NB4 (cell line): ENCODE data around the gene DUSP7.

ENCODE experiments used
- DNase-seq: peaks from one replicate; pipeline ENCODE4 v3.0.0; 2010; ENCODE audit warnings: low read depth
- H3K4me3 ChIP-seq: one replicate; pipeline ENCODE4 v1.5.1; 2011; ENCODE audit warnings: mild to moderate bottlenecking, low read depth, low read length, moderate library complexity
- CTCF ChIP-seq: IDR thresholded peaks from one replicate; pipeline ENCODE4 v1.5.1; 2012; ENCODE audit warnings: low read depth, low read length
- MYC ChIP-seq: IDR thresholded peaks from 2 replicates; pipeline ENCODE4 v1.6.1; 2011; ENCODE audit warnings: low read depth, low read length
- POLR2A ChIP-seq: IDR thresholded peaks from 2 replicates; pipeline ENCODE4 v1.6.1; 2011; ENCODE audit warnings: mild to moderate bottlenecking; ENCODE audit not compliant: insufficient read length; ENCODE audit errors: extremely low read depth
- TF ChIP-seq, protein P1 (sequence below): IDR thresholded peaks from 2 replicates; pipeline ENCODE4 v1.6.1; 2011; ENCODE audit warnings: low read depth, low read length

The DUSP7 gene

DNA sequence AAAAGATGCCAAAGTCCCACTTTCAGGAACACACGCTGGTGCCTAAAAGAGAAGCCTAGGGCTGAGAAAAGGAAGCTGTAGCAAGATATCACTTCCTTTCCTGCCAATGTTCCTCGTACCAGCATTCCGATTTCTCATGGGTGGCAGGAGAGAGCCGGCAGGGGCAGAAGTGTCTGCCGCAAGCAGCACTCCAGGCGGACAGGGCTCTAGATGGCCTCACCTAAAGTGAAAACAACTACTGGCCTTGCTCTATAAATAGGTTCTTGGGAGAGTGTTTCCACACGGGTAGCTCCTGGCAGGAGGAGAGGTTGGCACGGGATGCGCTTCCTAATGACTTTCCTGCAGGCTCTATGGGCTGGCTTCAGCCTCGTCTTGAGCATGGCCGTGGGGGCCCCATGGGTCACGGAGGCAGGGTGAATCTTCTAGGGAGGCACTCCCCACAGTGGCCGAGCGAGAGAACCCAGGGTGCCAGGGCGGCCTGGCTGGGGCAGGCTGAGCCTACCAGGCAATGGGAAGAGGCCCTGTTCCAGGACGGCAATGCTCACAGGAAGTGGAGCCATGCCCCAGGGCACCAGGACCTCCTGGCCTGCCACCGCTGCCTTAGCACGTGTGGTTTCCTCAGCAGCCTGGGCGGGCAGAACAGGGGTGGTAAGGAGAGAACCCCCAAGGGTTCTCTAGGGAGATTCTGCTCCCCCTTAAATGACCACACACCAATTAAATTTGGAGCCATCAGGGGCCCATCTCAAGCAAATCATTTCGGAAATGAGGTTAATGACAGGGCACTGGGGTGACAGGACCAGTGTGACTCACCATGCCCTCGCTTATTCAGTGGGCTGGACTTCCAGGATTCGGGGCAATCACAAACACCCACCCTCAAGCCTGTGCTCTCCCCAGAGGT lies 14.6 kb upstream of the DUSP7 start:
- TF ChIP-seq POLR2A (no peak), MYC (no peak), CTCF (no peak)
- TF ChIP-seq, protein P1, sequence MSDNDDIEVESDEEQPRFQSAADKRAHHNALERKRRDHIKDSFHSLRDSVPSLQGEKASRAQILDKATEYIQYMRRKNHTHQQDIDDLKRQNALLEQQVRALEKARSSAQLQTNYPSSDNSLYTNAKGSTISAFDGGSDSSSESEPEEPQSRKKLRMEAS, result no peak
- H3K4me3 ChIP-seq, result no peak overlapping the region
- no peak for DNase-seq

- TF ChIP-seq POLR2A, result no peak
- TF ChIP-seq CTCF, result no peak
- no peak for TF ChIP-seq MYC
- TF ChIP-seq, protein P1, result no peak
- DNase-seq, result no peak
- H3K4me3 ChIP-seq, result no peak overlapping the region
Observed at GRCh38 chr3:52069855-52070254, 13.5 kb upstream of the DUSP7 start.

- no peak for TF ChIP-seq POLR2A
- TF ChIP-seq CTCF, result no peak
- TF ChIP-seq MYC, result no peak
- TF ChIP-seq, protein P1, result no peak
- no peak for DNase-seq
- no peak overlapping the region for H3K4me3 ChIP-seq
Observed at GRCh38 chr3:52069135-52069534, 12.8 kb upstream of the DUSP7 start.

- H3K4me3 ChIP-seq, result no peak overlapping the region
- TF ChIP-seq CTCF (no peak), MYC (no peak), POLR2A (no peak)
- TF ChIP-seq, protein P1, result no peak
- DNase-seq, result no peak
Observed at GRCh38 chr3:52068730-52069129, 12.4 kb upstream of the DUSP7 start.

DNA sequence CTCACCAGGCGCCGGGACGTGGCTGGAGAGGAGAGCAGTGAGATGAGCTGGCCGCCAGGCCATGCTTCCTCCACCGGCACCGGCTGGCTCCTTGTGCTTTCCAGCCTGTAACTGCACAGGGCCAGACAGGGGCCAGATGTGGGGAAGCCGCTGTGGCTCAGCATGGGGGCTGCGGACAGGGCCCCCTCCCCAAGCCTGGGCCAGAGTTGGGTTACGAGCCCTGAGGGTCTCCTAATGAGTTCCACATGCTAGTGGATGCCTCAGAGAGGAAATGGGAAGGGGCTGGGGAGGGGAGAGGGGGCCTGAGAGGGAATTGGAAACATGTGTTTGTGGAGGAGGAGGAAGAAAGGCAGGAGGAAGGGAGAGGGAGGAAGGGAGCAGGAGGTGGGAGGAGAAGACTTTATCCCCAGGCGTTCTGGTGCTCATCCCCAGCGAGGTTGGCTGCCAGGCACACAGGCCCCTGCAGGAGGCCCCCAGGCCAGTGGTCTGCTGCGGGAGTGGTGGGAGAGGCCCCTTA lies 11.7 kb upstream of the DUSP7 start:
- no peak overlapping the region for H3K4me3 ChIP-seq
- DNase-seq, result no peak

More for the DNA sequence above, 11.7 kb upstream of the DUSP7 start:
- TF ChIP-seq, protein P1, result no peak
- no peak for TF ChIP-seq CTCF
- TF ChIP-seq MYC, result no peak
- no peak for TF ChIP-seq POLR2A
